HG03097 (cell line): Measurements from ENCODE around the gene SEZ6.

Experiments
- ATAC-seq: cut with Tn5 transposase; IDR thresholded peaks from one replicate; pipeline ENCODE4 v1.9.1; 2021; ENCODE audit not compliant: unreplicated experiment, low FRiP score

The SEZ6 gene

DNA sequence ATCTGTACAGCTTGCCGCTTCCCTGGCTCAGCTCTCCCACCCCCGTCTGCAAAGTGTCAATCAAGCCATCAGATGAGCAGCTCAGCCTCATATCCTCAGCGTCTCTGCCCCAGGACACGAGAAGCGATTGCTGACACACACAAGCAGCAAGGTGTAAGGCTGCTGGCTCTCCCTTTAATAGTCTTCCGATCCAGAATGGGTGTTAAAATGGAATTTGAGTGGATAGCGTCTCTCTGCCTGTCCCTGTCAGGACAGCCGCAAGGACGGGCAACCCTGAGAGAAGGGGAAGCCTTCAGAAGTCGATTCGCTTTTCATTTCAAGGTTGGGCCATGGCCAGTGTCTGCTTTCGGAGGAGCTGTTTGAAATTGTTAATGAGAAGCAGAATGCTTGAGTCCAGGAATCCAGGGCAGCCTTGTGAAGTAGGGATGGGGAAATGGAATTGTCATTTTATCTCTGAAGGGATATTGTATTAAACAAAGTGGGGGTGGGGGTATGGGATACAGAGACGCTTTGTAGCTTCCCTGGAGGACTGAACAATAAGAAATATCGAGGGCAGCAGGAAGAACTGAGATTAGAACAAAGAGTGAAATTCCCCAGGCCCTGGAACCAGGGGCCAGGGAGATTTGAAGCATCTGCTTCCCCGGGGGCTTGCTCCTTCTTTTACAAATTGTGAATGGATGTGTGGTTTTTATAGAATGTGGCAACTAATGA is 32.4 kb upstream of the SEZ6 start:
- ATAC-seq = no peak

DNA sequence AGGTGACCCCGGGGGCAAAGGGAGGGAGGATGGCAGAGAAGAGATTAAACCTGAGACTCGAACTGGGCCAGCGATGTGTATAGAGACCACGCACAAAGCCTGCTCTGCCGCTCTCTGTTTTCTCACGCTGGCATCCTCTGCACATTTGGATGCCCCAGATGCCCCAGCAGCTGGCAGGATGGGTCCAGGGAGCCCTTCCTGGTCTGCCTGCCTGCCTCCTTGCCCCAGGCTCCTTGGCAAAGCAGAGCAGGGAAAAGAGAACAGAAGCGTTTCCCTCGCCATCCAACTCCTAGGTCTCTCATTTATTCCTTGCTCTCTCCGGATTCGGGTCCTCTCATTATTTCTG is 31.9 kb upstream of the SEZ6 start:
- ATAC-seq = no peak

DNA sequence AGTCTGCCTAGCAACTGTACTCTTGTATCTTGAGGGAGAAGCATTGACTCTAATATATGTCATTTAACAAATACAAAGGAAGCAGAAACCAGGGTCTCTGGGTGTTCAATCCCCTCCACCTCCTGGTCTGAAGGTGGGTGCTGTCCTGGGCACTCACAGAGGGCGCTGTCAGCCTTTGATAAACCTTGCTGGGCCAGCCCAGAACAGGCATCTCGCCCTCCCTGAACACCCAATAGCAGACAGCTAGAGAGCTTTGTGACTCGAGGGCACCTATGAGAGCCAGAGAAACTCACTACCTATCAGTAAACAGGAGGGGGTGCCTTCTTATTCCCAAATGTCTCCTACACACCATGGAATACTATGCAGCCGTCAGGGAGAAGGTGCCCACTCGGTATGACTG is 30.8 kb upstream of the SEZ6 start:
- no peak for ATAC-seq

DNA sequence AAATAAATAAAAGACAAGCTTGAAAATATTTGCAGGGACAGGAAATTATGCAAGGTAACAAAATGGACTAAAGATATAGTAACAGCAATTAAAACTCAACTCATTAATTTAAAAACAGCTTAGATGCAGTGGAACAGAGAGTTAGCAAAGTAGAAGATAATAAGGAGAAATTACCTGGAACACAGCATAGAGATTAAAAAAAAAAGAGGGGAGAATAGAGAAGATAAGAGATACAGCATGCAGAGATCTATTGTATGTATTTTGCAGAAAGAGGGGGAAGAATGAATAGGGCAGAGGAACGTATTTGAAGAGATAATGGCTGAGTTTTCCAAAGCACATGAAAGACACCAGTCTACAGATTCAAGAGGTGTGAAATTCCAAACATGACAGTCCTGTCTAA is 28.7 kb upstream of the SEZ6 start:
- no peak for ATAC-seq

DNA sequence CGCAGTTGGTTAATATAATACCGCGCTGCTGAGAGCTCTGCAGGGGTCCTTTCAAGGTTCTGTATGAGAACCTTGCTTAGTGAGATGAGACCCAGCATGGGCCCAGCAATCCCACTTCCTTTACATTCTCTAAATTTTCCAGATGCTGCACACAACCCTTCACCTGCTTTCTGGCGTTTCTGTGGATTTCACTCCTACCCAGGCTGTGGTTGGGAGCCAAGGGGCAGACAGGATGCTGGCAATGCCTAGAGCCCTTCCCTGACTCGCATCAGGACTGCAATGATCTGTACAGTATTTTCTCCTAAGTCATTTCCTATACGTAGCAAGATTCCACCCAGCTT is 27.0 kb upstream of the SEZ6 start:
- ATAC-seq = no peak

DNA sequence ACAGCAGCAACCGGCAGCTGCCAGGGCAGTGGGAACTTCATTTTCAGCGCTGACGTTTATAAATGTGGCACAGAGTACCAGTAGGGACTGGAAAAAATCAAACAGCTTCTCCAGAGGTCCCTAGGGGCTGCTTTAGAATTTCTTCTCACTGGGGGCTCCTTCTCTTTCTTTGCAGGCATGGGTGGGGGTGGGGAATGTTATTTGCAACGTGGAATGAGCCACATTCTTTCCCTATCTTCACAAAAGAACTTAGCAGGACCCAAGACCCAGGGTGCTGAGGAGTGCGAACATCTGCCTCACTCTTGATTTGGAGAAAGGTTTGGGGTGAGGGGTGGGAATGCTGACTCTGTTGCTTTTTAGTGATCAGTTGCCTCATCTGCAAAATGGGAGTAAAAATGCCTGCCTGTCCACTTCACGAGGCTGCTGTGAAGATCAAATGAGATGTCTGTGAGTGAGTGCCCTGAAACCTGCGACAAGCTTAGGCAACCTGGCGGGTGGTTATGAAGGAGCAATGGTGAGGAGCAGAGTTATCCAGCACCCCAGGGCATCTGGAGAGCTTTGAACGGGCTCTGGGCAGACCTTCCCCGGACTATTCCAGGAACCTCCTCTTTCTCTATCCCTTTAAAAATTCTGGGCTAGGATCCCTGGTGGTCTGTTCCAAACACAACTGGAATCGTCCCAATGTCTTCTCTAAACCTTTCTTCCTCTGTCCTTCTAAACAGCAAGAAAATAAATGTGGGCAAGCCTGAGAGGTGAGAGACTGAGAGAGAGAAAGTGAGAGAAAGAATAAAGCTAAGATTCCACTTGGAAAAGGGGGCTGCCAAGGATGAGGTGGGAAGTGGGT is 26.4 kb upstream of the SEZ6 start:
- no peak for ATAC-seq

DNA sequence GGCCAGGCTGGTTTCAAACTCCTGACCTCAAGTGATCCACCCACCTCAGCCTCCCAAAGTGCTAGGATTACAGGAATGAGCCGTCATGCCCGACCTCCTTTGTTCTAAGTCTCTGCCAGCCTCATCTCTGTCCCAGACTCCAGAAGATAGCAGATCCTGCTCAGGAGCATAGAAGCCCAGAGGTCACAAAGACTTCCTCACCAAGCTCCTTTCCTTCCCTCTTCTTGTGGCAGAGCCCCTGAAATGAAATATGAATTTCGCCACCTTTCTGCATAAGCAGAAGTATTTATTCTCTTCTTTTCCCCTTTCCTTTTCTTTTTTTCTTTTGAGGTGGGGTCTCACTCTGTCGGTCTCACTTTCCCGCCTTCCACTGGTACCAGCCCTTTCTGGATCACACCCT is 25.7 kb upstream of the SEZ6 start:
- no peak for ATAC-seq

DNA sequence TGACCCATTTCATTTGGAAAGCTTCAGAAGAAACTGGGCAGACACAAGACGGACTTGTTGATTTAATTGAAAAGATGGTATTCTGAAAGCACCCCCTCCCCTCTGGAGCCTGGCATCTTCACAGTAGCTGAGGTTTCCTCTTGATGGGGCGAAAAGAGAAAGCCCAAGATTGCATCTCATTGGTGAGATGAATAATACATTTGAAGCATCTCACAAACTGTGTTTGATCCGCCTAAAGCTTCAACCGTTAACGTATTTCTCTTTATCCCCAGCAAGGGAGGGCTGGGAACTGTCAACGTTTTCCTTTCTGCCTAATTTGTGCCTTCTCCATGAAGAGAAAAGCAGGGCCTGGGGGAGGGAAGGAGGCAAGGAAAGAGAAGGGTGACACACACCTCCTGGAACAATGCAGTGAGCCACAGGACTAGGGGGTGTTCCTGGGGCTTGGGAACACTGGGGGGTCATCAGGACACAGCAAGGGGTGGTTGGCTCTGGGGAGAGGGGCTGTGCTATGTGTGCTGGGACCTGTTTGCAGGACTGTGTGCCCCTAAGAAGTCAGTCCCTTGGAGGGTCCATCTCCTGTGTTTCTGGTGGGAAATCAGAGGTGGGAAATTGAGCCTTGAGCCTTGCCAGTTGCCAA is 18.6 kb upstream of the SEZ6 start:
- ATAC-seq = no peak

DNA sequence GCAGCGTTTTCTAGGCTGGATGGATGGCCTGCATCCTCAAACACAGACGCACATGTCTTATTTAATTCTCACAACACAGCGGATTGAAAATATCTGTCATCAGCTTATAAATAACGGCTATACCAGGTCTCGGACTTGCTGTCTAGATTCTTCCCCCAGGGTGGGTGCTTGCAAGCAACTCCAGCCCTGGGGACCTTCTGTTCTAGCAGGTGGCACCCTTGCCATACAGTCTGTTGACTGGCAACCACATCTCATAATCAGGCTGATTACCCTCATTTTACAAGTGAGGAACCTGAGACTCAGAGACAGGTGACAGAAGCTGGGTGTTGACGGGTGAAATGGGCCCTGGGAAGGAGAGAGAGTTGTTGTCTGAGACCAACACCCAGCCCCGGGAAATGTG is 16.2 kb upstream of the SEZ6 start:
- ATAC-seq = no peak

DNA sequence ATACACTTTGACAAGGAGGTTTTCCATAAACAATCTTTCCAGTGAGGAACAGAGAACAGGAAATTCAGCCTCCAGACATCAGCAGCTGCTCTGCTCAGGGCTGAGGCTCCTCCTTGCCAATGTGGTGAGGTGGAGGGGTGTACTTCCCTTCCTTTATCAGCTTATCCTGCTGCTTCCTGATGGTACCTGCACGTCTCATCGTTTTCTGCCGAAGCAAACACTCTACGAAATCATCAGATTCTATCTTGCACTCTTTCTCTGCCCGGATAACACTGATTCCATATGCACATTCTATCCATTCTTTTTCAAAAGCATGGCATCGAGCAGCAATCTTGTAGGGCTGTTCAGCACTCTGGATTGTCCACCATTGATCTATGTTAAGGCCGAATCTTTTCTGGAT is 15.4 kb upstream of the SEZ6 start:
- no peak for ATAC-seq

DNA sequence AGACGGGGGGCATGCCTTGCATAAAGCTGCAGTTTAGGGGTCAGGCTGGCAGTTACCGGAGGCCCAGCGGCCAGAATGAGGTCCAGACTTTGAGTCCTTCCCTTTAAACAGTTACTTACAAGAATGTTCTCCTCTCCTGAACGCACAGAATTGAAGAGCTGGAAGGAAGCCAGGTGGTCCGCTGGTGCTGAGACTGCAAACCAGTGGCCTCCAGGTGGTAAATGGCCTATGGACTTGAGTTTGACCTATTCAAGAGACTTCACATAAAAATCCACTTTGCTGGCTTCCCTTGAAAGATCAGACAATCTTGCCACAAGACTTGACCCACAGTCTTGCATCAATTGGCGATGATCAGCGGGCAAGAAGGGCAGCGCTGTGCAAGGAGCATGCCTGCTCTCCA is 14.7 kb upstream of the SEZ6 start:
- no peak for ATAC-seq

DNA sequence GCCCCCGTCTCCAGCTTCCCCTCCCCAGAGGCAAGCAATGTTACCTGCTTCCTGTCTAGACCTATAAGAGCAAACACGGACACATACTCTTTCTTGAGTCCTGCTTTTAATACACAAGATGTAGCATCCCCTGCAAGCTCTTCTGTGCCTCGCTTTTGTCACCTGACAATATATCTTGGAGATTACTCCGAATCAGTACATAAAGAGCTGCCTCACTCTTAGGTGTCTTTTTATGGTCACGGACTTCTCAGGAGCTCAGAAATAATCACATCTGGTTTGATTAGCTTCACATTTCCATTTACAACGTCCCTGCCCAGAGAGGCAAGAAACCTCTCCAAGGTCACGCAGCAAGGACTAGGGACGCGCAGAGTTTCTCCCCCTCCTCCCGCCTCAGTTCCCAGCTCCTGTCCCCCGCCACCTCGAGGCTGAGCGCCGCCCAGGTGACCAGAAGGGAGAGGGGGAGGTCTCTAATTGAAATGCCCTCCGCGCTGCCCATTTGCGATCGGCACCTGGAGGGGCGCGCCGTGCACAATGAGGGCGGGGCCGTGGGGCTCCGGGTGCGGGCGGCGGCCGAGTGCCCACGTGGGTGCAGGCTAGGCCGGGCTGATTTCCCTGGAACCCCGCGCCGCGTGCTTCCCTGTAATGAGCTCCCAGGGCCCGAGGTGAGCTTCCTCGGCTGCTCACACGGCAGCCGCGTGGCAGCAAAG is 13.8 kb upstream of the SEZ6 start:
- ATAC-seq = no peak

DNA sequence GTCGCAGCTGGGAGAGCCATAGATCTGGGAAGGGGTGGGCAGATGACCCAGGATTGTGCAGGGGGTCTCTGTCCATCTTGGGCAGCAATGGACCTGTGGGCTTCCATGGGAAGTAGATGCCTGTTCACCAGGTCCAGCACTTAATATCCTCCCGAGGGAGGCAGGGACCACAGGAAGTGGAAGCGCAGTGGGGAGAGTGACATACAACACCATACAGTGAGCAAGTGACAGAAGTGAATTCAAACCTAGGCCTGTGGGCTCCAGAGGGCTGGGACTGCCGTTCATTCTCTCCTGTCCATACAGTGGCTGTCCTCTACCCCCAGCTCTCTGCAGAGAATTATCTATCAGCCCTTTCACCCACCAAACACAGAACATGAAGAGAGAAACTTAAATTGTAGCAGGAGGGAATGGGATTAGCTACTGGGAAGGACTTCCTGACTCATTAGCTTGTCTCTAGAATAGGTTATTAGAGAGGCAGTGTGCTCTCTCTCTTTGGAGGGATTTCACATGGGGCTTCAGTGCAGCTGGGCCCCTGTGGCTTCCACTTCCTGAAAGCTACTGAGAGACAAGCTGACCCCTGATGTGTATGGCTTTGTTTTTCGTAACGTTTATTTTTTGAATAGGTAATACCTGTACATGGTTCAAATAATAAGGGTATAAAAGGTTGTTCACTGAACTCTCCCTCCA is 13.1 kb upstream of the SEZ6 start:
- ATAC-seq = no peak

DNA sequence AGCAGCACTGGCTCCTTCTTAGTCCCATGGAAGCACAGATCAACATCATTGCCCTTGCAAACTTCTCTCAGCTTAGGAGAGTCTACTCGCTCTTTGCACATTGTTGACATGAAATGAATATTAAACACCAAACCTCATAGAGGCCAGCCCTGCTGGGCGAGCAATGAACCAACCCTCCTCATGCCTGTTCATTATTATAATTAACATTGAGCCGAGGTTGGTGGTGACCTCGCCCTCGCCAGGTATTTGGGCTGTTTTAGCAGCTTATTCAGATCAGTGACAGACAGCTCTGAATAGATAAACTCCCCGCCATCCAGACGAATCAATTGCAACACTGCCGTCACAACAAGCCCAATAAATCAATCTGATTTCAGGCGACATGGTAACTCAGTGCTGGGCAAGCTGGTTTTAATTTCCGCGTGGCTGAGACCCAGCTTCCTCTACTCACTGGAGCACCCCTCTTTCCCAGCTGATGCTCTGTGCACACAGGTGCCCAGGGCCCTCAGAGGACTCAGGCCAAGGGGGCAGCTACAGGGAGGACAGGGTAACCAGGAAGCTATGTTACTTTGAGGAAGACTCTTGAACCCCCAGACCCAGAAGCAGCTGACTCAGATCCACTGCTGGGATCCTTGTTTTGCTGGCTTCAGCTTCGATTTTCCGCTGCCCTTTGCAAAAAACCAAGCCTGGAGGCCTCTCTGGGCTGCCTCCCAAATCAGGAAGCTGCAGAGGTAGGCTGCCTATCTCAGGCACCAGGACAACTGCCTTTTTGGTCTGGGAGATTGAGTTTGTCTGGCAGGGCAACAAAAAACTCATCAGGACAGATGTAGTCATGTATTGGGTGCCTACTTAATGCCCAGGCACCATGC is 10.7 kb upstream of the SEZ6 start:
- ATAC-seq = no peak

DNA sequence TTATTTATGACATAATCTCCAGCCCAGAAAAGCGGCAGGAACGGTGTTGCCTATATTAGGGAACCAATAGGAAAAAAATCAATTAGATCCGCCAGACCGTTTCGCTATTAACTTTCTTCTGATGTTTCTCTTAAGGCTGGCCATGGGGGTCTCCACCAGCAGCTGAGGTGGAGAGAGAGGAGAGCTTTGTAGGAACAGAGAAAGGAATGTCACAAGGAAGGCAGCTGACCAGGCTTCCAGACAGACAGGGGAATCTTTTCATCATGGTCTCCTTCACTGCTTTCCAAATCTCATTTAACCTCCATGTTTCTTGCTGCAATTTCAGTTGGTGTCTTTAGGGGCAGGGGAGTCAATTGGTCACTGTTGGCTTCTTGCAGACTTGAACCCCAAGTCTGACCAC is 8.9 kb upstream of the SEZ6 start:
- no peak for ATAC-seq

DNA sequence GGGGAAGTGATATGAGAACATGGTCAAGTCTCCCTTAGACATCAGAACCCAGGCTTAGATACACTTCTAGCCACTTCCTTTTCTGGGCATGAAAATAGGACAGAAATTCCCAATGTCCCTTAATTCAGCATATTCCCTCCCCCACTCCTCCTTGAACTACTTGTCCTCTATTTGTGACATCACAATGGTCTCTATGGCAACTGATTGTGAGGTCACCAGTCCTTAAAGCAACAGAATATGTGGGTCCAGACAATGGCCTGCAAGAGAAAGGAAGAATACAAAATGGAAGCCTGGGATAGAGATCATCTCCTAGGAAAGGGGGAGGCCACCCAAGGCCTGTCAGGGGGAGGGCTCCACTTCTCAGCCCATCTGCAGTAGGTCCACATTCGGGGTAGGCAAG is 6.7 kb upstream of the SEZ6 start:
- no peak for ATAC-seq

DNA sequence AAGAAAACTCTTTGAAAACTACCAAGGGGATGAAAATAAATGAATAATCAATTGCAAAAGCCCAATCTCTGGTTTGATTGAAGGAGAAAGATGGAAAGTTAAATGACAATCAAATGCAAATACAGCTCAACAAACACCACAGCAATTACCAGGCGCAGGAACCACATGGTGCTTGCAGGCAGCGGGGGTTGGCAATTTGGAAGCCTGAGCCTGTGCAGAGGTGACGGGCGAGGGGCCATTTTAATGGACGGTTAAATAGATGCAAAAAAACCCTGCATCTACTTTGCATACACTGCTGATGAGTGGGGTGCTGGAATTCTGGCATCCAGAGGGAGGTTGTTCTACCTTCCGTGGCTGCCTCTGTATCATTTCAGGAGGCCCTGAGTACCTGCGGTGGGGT is 4.8 kb upstream of the SEZ6 start:
- no peak for ATAC-seq

DNA sequence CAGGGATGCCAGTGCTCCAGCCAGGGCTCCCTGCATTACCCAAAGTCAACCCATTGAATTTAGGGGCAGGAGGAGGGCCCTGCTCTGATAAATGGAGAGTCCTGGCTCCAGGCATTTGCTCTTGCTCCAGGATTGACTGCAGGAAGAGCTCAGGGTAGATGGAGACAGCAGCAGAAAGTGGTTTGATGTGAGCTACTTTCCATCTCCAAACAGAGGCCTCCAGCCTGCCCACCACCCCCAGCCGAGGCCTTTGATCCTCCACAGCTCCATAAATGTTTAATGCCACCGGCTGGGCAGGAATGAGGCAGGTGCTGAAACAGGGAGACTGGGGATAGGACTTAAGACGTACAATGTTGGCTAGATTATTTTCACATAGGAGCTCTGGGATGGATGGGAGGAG is 4.3 kb upstream of the SEZ6 start:
- no peak for ATAC-seq

DNA sequence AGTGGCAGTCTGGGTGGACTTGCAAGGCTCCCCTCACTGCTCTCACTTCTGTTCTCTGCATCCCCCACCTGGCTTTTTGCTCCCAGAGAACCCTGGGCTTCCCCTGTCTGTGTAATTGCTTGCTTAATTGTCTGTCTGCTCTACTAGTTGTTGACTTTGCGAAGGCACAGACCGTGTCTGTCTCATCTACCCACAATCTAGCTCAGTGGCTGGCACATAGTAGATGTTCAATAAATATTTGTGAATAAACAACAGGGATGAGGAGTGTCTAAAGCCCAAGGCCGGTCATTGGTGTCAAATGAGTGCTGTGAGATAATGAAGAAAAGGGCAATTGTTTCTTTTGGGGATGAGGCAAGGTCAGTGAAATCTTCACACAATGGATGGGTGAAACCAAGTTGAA is 2.8 kb upstream of the SEZ6 start:
- no peak for ATAC-seq

DNA sequence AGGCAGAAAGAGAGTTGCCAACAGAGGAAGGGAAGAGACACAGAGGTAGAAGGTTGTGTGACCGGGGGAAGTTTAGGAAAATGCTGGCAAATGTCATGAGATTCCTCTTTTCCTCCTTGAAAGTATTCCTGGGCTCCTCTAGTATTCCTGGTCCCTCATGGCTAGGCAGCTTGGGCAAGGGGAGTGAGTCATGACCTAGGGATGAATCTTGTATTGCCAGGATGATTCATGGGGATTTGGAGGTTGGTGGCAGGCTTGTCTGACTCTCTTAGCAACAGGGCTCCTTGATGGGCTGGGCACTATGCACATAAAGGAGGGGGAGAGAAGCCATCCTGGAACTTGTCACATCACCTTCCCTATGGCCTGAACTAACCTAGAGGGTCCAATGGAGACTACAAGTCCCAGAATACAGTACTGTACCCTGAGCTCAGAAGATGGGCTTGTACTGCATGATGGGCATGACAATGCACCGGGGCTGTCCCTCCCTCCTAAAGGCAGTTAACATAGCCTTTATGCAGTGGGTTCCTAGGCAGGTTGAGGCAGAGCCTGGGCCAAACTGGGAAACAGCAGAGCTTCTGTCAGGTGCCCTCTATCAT is 2.1 kb upstream of the SEZ6 start:
- no peak for ATAC-seq
